ENCODE data around the gene GBX1.

Gene GBX1

DNA sequence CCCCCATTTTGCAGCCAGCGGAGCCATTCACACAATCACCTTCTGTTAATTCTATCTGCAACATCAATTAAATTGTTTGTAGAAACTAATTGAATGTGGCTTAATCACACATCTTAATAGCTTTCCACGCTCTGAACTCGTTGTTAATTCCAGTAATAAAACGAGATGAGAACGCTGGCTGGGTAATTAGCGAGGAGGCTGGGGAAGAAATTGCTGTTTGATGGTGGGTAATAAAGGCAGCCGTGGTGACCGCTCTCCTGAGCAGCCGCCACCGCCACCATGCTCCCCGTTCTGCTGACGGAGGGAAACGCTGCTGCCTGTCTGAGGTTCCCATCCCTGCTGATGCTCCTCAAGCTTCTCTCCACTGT lies 36.3 kb downstream of the GBX1 start:
- Histone ChIP-seq H4K20me1 (ENCODE audit: low read depth, low read length) (no peaks in the 10 kb centered on the region), H3K27me3 (ENCODE audit: low read length) (no peaks in the 10 kb centered on the region), H2AFZ (ENCODE audit: low read depth, low read length, severe bottlenecking) (no peak overlapping the region), H3K27ac (ENCODE audit: low read depth, low read length) (no peak overlapping the region), H3K79me2 (ENCODE audit: insufficient read depth, low read length) (no peaks in the 10 kb centered on the region), H3K4me2 (ENCODE audit: low read depth, low read length, poor library complexity, severe bottlenecking) (no peak overlapping the region), H3K9me3 (ENCODE audit: insufficient read depth, low read length) (no peaks in the 10 kb centered on the region), H3K36me3 (ENCODE audit: low read length) (no peaks in the 10 kb centered on the region), H3K9me2 (replicated peaks; ENCODE audit: insufficient read depth, low read length) (no peaks in the 10 kb centered on the region), H3K9ac (ENCODE audit: low read length) (no peak overlapping the region), H3K4me3 (ENCODE audit: insufficient read depth, low read length, poor library complexity, severe bottlenecking) (no peak overlapping the region), H3F3A (ENCODE audit: insufficient read depth) (no peaks in the 10 kb centered on the region)
- TF ChIP-seq EZH2phosphoT487 (conservative IDR thresholded peaks at IDR 0.05; ENCODE audit: low read length), result no peak
- TF ChIP-seq, protein P1, sequence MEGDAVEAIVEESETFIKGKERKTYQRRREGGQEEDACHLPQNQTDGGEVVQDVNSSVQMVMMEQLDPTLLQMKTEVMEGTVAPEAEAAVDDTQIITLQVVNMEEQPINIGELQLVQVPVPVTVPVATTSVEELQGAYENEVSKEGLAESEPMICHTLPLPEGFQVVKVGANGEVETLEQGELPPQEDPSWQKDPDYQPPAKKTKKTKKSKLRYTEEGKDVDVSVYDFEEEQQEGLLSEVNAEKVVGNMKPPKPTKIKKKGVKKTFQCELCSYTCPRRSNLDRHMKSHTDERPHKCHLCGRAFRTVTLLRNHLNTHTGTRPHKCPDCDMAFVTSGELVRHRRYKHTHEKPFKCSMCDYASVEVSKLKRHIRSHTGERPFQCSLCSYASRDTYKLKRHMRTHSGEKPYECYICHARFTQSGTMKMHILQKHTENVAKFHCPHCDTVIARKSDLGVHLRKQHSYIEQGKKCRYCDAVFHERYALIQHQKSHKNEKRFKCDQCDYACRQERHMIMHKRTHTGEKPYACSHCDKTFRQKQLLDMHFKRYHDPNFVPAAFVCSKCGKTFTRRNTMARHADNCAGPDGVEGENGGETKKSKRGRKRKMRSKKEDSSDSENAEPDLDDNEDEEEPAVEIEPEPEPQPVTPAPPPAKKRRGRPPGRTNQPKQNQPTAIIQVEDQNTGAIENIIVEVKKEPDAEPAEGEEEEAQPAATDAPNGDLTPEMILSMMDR (IDR thresholded peaks at IDR 0.05; ENCODE audit: insufficient read depth, low read length, poor library complexity, severe bottlenecking), result no peak

DNA sequence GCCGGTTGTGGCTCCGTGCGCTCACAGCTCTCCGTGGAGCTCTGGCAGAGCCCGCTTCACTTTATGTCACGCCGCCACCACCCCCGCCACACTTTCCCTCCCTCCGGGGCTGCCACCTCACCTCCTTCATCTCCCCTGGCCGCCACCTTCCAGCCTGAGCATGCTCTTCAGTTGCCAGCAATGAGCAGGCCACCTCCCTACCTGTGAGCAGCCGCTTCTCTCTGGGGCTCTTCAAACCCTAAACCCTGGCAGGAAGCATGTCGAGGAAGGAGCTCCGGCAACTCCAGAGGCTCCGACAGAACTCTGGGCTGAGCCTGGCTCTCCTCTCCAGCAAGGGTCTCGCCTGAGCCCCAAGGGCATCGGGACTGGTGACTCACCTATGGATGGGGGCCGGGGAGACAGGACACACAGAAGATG lies 36.7 kb downstream of the GBX1 start:
- Histone ChIP-seq H3K4me2 (ENCODE audit: low read depth, low read length, poor library complexity, severe bottlenecking) (no peak overlapping the region), H3K27me3 (ENCODE audit: low read length) (no peaks in the 10 kb centered on the region), H3K4me3 (ENCODE audit: insufficient read depth, low read length, poor library complexity, severe bottlenecking) (no peak overlapping the region), H2AFZ (ENCODE audit: low read depth, low read length, severe bottlenecking) (no peak overlapping the region), H3K9ac (ENCODE audit: low read length) (no peak overlapping the region), H3F3A (ENCODE audit: insufficient read depth) (no peaks in the 10 kb centered on the region), H3K27ac (ENCODE audit: low read depth, low read length) (no peak overlapping the region), H4K20me1 (ENCODE audit: low read depth, low read length) (no peaks in the 10 kb centered on the region), H3K36me3 (ENCODE audit: low read length) (no peaks in the 10 kb centered on the region), H3K9me3 (ENCODE audit: insufficient read depth, low read length) (no peaks in the 10 kb centered on the region), H3K9me2 (replicated peaks; ENCODE audit: insufficient read depth, low read length) (no peaks in the 10 kb centered on the region), H3K79me2 (ENCODE audit: insufficient read depth, low read length) (no peaks in the 10 kb centered on the region)
- TF ChIP-seq, protein P1 (IDR thresholded peaks at IDR 0.05; ENCODE audit: insufficient read depth, low read length, poor library complexity, severe bottlenecking), result no peak
- no peak for TF ChIP-seq EZH2phosphoT487 (conservative IDR thresholded peaks at IDR 0.05; ENCODE audit: low read length)

DNA sequence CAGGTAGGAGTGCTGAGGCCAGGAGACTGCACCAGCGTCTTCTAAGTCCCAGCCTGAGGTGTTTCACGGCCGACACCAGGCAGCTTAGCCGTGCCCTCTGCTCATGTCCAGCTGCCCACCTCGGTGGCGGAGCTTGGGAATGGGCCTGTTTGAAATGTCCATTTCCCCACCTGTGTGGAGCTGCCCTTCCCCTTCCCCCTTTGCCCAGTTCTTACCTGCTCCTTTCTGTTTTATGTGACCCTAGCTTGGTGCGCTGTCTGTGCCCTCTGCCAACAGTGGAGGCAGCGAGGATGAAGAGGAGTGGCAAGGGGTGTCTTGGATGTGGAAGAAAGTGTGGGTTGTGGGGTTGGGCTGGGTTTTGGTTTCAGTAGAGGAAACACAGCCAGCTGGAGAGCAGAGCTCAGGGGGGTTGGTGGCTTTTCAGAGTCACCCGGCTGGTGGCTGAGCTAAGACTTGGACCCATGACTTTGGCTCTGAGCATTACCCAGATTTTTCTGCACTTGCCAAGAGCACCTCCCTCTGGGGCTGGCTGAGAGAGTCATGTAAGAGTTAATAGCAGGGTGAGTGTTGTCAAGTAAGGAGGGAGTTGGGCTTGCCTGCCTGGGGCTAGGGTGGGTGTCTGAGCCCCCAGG lies 37.4 kb downstream of the GBX1 start:
- no peaks in the 10 kb centered on the region for H3K9me3 ChIP-seq (ENCODE audit: insufficient read depth, low read length)
- H3K27ac ChIP-seq (ENCODE audit: low read depth, low read length), result no peak overlapping the region
- H3K9ac ChIP-seq (ENCODE audit: low read length), result no peak overlapping the region
- no peaks in the 10 kb centered on the region for H4K20me1 ChIP-seq (ENCODE audit: low read depth, low read length)
- no peaks in the 10 kb centered on the region for H3K36me3 ChIP-seq (ENCODE audit: low read length)
- no peaks in the 10 kb centered on the region for H3K79me2 ChIP-seq (ENCODE audit: insufficient read depth, low read length)
- H3F3A ChIP-seq (ENCODE audit: insufficient read depth), result no peaks in the 10 kb centered on the region
- H3K4me3 ChIP-seq (ENCODE audit: insufficient read depth, low read length, poor library complexity, severe bottlenecking), result no peak overlapping the region
- H2AFZ ChIP-seq (ENCODE audit: low read depth, low read length, severe bottlenecking), result no peak overlapping the region
- H3K9me2 ChIP-seq (replicated peaks; ENCODE audit: insufficient read depth, low read length), result no peaks in the 10 kb centered on the region
- no peaks in the 10 kb centered on the region for H3K27me3 ChIP-seq (ENCODE audit: low read length)
- H3K4me2 ChIP-seq (ENCODE audit: low read depth, low read length, poor library complexity, severe bottlenecking), result no peak overlapping the region
- TF ChIP-seq, protein P1 (IDR thresholded peaks at IDR 0.05; ENCODE audit: insufficient read depth, low read length, poor library complexity, severe bottlenecking), result no peak
- no peak for TF ChIP-seq EZH2phosphoT487 (conservative IDR thresholded peaks at IDR 0.05; ENCODE audit: low read length)

All from SU-DHL-6 (cell line).